Measurements from ENCODE around the gene YES1. TPM values are rescaled to one million over a fixed set of nuclear protein-coding genes. Genes with fewer than 3 reads are reported as not detected.

YES1 gene
- total and polyA plus RNA-seq, 8 donors: 36.9 to 69.9 (median 61.3) TPM

GRCh38 chr18:815353-815752 lies 3.3 kb upstream of the YES1 start:
- Histone ChIP-seq H3K36me3 (no peaks in the 10 kb centered on the region), H3K4me1 (peaks cover 0 to 33% of the 10 kb centered on the region in 2 donors), H3K27ac (no peak overlapping the region), H3K27me3 (peaks cover 0 to 87% of the 10 kb centered on the region in 2 donors), H3K4me3 (no peak overlapping the region), H3K9me3 (no peaks in the 10 kb centered on the region)
- intact Hi-C loops (cut with DNase I): no loop called here
- DNase-seq (no peak), ATAC-seq (no peak)
- no peak for TF ChIP-seq CTCF (IDR thresholded peaks at IDR 0.05)

GRCh38 chr18:814300-815084 lies 2.5 kb upstream of the YES1 start:
- Histone ChIP-seq H3K36me3 (no peaks in the 10 kb centered on the region), H3K27me3 (peaks cover 0 to 87% of the 10 kb centered on the region in 2 donors), H3K4me1 (peaks cover 0 to 41% of the 10 kb centered on the region in 2 donors), H3K4me3 (no peak overlapping the region), H3K9me3 (no peaks in the 10 kb centered on the region), H3K27ac (peak overlapping the region in 1 of 2 donors; percentile 90)
- TF ChIP-seq CTCF (IDR thresholded peaks at IDR 0.05): no peak
- intact Hi-C loops (cut with DNase I): no loop called here
- no peak for DNase-seq
- no peak for ATAC-seq

- Histone ChIP-seq H3K4me3 (peak overlapping the region; percentile 51 to 69), H3K27me3 (peaks cover 0 to 87% of the 10 kb centered on the region in 2 donors), H3K27ac (peak overlapping the region; percentile 90 to 94), H3K36me3 (no peaks in the 10 kb centered on the region), H3K9me3 (no peaks in the 10 kb centered on the region), H3K4me1 (peaks cover 0 to 42% of the 10 kb centered on the region in 2 donors)
- no peak for TF ChIP-seq CTCF (IDR thresholded peaks at IDR 0.05)
- intact Hi-C loops (cut with DNase I): no loop called here
- no peak for ATAC-seq
- no peak for DNase-seq
These were observed 1.4 kb upstream of the YES1 start for GRCh38 chr18:813172-814071.

- Histone ChIP-seq H3K36me3 (no peaks in the 10 kb centered on the region), H3K27me3 (peaks cover 0 to 87% of the 10 kb centered on the region in 2 donors), H3K4me1 (peaks cover 0 to 42% of the 10 kb centered on the region in 2 donors), H3K27ac (peak overlapping the region; percentile 90 to 94), H3K9me3 (no peaks in the 10 kb centered on the region), H3K4me3 (peak overlapping the region; percentile 51 to 69)
- intact Hi-C loops (cut with DNase I): no loop called here
- DNase-seq (peak; percentile 80 to 90 (median 88)), ATAC-seq (peak; percentile 85)
- no peak for TF ChIP-seq CTCF (IDR thresholded peaks at IDR 0.05)
These were observed 532 bp upstream of the YES1 start for GRCh38 chr18:812376-813171.

Data from left lung (tissue), 10 donors.